K562 (cell line): Measurements from ENCODE around the gene ARFRP1. TPM values are rescaled to one million over a fixed set of nuclear protein-coding genes. Genes with fewer than 3 reads are reported as not detected.

Experiments
- ATAC-seq: fragments of 200-7000 bp; cut with Tn5 transposase; 3 replicates; pipeline ENCODE4 v1.9.1; 2020; ENCODE audit warnings: moderate library complexity
- BruUV-seq: library from RNA; stranded (reverse); fragments of 400-500 nt; replicated peaks from 2 replicates; lab custom pipeline; 2021; lab: Mats Ljungman, UMichigan
- CTCF ChIA-PET: fragments of 300-600 bp; formaldehyde crosslinking; extraction: SDS; loops from one replicate; lab custom pipeline; 2021; ENCODE audit warnings: low intra/inter-chr PET ratio; lab: Yijun Ruan, JAX
- POLR2A ChIA-PET: fragments of 300-600, 350-650 bp; sonication (Branson Sonifier 250); formaldehyde crosslinking; extraction: SDS; loops from one replicate; lab custom pipeline; 2021; ENCODE audit warnings: antibody characterized with exemption, inconsistent platforms; lab: Yijun Ruan, JAX
- DNase-seq, 4 experiments: peaks; one replicate each; pipeline versions ENCODE4 v3.0.0 to v3.0.0-alpha.2; 2011 to 2018; ENCODE audit warnings: low spot score in 3 of 4, mixed read lengths in 3 of 4; ENCODE audit errors: extremely low read depth in 1 of 4
- FAIRE-seq: peaks from 2 replicates; lab custom pipeline; 2011; peaks lifted over from hg19 to GRCh38; lab: Jason Lieb, UNC
- H2AFZ ChIP-seq: 2 replicates; pipeline ENCODE4 v1.6.0; 2011; ENCODE audit warnings: low read depth, low read length, control low read depth, inconsistent platforms
- H3K27ac ChIP-seq: fragments of 200-600 bp; 3 replicates; pipeline ENCODE4 v1.8.0; 2011; ENCODE audit warnings: low read depth, mild to moderate bottlenecking, control low read depth, inconsistent platforms, low read length, moderate library complexity, mixed read lengths; ENCODE audit errors: extremely low read depth
- H3K27me3 ChIP-seq, 2 experiments: fragments of 300-600 bp in 1 of 2; 2 replicates in 1 of 2; 3 replicates in 1 of 2; pipeline versions ENCODE4 v1.6.0 to v1.8.0; 2011; ENCODE audit warnings: inconsistent platforms in 2 of 2, low read length in 2 of 2, mild to moderate bottlenecking in 1 of 2, mixed read lengths in 1 of 2, moderate library complexity in 1 of 2; ENCODE audit not compliant: control insufficient read depth in 2 of 2, insufficient read depth in 2 of 2
- H3K36me3 ChIP-seq: fragments of 300-600 bp; 3 replicates; pipeline ENCODE4 v1.8.0; 2011; ENCODE audit warnings: mild to moderate bottlenecking, low read length, inconsistent platforms; ENCODE audit not compliant: control insufficient read depth, insufficient read depth
- H3K4me1 ChIP-seq, 2 experiments: fragments of 200-600 bp in 1 of 2; replicated peaks in 1 of 2; 2 replicates in 1 of 2; 3 replicates in 1 of 2; pipeline versions ENCODE4 v1.5.1 to v1.8.0; 2011; ENCODE audit warnings: inconsistent platforms in 2 of 2, low read length in 2 of 2, mild to moderate bottlenecking in 1 of 2, mixed read lengths in 1 of 2, moderate library complexity in 1 of 2; ENCODE audit not compliant: control insufficient read depth in 2 of 2, insufficient read depth in 2 of 2
- H3K4me2 ChIP-seq: 2 replicates; pipeline ENCODE4 v1.6.1; 2011; ENCODE audit warnings: low read length, control low read depth, inconsistent platforms, mixed read lengths; ENCODE audit not compliant: insufficient read depth
- H3K4me3 ChIP-seq: fragments of 200-600 bp; sonication (generic), shearing (Covaris generic); 2 replicates; pipeline ENCODE4 v1.5.1; 2016; ENCODE audit warnings: control low read depth, inconsistent platforms
- H3K79me2 ChIP-seq: fragments of 200-600 bp; 3 replicates; pipeline ENCODE4 v1.8.0; 2011; ENCODE audit warnings: low read length, inconsistent platforms; ENCODE audit not compliant: control insufficient read depth, insufficient read depth
- H3K9ac ChIP-seq, 2 experiments: 2 replicates each; pipeline versions ENCODE4 v1.6.0 to v1.6.1; 2011; ENCODE audit warnings: low read depth in 2 of 2, low read length in 2 of 2, control low read depth in 1 of 2, inconsistent platforms in 1 of 2, mild to moderate bottlenecking in 1 of 2, mixed read lengths in 1 of 2; ENCODE audit not compliant: insufficient read depth in 1 of 2
- H3K9me1 ChIP-seq: one replicate; pipeline ENCODE4 v1.6.0; 2011; ENCODE audit warnings: inconsistent platforms, mild to moderate bottlenecking, low read length, moderate library complexity; ENCODE audit not compliant: control insufficient read depth, insufficient read depth
- H3K9me3 ChIP-seq: replicated peaks from 2 replicates; pipeline ENCODE4 v1.5.1; 2011; ENCODE audit warnings: low read depth, low read length, inconsistent platforms; ENCODE audit not compliant: control insufficient read depth, insufficient read depth
- H4K20me1 ChIP-seq: replicated peaks from 2 replicates; pipeline ENCODE4 v1.6.1; 2011; ENCODE audit warnings: low read length, inconsistent platforms, mixed read lengths; ENCODE audit not compliant: control insufficient read depth, insufficient read depth
- FIP1L1 ChIP-seq: fragments of 200-400 bp; formaldehyde crosslinking; IDR thresholded peaks from 2 replicates; pipeline ENCODE4 v1.6.1; 2018; ENCODE audit warnings: mild to moderate bottlenecking, low read depth, low read length; ENCODE audit not compliant: poor library complexity, severe bottlenecking
- MXI1 ChIP-seq: IDR thresholded peaks from 2 replicates; pipeline ENCODE4 v1.6.1; 2011; ENCODE audit warnings: low read depth, mild to moderate bottlenecking, improper control_type of control experiment, low read length
- SMAD1 ChIP-seq: fragments of 150-350 bp; IDR thresholded peaks from 2 replicates; pipeline ENCODE4 v1.6.1; 2014; ENCODE audit warnings: low read length, low read depth; ENCODE audit not compliant: partially characterized antibody
- SUPT5H ChIP-seq: fragments of 450-650 bp; IDR thresholded peaks from 2 replicates; pipeline ENCODE4 v1.6.1; 2016
- ZNF354B ChIP-seq: fragments of 250-450 bp; sonication (Bioruptor Pico); IDR thresholded peaks from 2 replicates; pipeline ENCODE4 v1.4.0; 2020
- ZNF551 ChIP-seq: fragments of 250-450 bp; sonication (Bioruptor Pico); IDR thresholded peaks from 2 replicates; pipeline ENCODE4 v1.5.0; 2021; ENCODE audit warnings: mild to moderate bottlenecking, moderate library complexity
- ZNF766 ChIP-seq: fragments of 200-800 bp; sonication (Bioruptor generic); conservative IDR thresholded peaks from 2 replicates; pipeline ENCODE4 v1.6.1; 2016; ENCODE audit warnings: missing genetic modification characterization, missing compliant biosample characterization
- WGBS: fragments of 100-300 bp; shearing (Covaris generic); methylation state at CpG from one replicate; pipeline ENCODE4 v1.1.6; 2016; ENCODE audit warnings: low coverage, mixed read lengths; ENCODE audit not compliant: insufficient coverage; ENCODE audit errors: missing lambda C conversion rate; 5-methylcytosine and 5-hydroxymethylcytosine counted together
- in situ Hi-C: fragments of 300-500 bp; cut with MboI; formaldehyde crosslinking; loops from 4 replicates; pipeline ENCODE4 v1.15.0; 2018; ENCODE audit warnings: inconsistent platforms, mixed read lengths
- intact Hi-C: fragments of 100-400 bp; cut with micrococcal nuclease; formaldehyde crosslinking; loops from 2 replicates; pipeline ENCODE4 v1.14.2; 2022
- polyA plus RNA-seq, 8 experiments: library from polyadenylated mRNA; depleted of rRNA in 4 of 8; stranded (reverse) in 5 of 8; unstranded in 3 of 8; fragments of >200 nt; fragmentation: Nextera tagmentation in 2 of 8; fragmentation: Illumina TruSeq in 1 of 8; extraction: Ambion mirVana in 2 of 8; extraction: Trizol in 1 of 8; gene quantifications; 2 replicates each; pipeline versions ENCODE4 v1.2.1 to v1.2.3, GENCODE V29; 2011 to 2014; ENCODE audit warnings: inconsistent platforms in 1 of 8, missing spikeins in 1 of 8
- total RNA-seq, 7 experiments: library from RNA; depleted of rRNA in 6 of 7; stranded (reverse); fragments of >200 nt in 6 of 7; fragmentation: Illumina TruSeq in 2 of 7; extraction: Trizol in 2 of 7; gene quantifications; 2 replicates each; pipeline versions ENCODE4 v1.2.1 to v1.2.3, GENCODE V29; 2011 to 2021; ENCODE audit warnings: low replicate concordance in 1 of 7
- TF ChIP-seq, protein P1 (sequence below), 2 experiments: fragments of 150-350 bp in 1 of 2; IDR thresholded peaks; 2 replicates each; pipeline ENCODE4 v1.6.1; 2012 to 2016; ENCODE audit warnings: low read depth in 2 of 2, low read length in 2 of 2, mild to moderate bottlenecking in 1 of 2, moderate library complexity in 1 of 2
- TF ChIP-seq, protein P2 (sequence below): fragments of 250-450 bp; sonication (Bioruptor Pico); IDR thresholded peaks from 2 replicates; pipeline ENCODE4 v1.9.0; 2021; ENCODE audit warnings: mild to moderate bottlenecking
- TF ChIP-seq, protein P3 (sequence below): sonication (generic); formaldehyde crosslinking; IDR thresholded peaks from 2 replicates; pipeline ENCODE4 v1.8.0; 2022; ENCODE audit warnings: mild to moderate bottlenecking, missing genetic modification reagents
- TF ChIP-seq, protein P4 (sequence below): fragments of 250-450 bp; sonication (Bioruptor Pico); IDR thresholded peaks from 2 replicates; pipeline ENCODE4 v1.4.0; 2020; ENCODE audit warnings: borderline replicate concordance
- TF ChIP-seq, protein P5 (sequence below): fragments of 250-450 bp; sonication (Bioruptor Pico); IDR thresholded peaks from 2 replicates; pipeline ENCODE4 v1.8.0; 2021; ENCODE audit warnings: mild to moderate bottlenecking, moderate library complexity

Gene ARFRP1
- total and polyA plus RNA-seq, 9 of the 15 experiments (the other 6 are each of a cell fraction or from before 2014, with no cell fraction given): 2.2 to 78.9 (median 37.3) TPM

DNA sequence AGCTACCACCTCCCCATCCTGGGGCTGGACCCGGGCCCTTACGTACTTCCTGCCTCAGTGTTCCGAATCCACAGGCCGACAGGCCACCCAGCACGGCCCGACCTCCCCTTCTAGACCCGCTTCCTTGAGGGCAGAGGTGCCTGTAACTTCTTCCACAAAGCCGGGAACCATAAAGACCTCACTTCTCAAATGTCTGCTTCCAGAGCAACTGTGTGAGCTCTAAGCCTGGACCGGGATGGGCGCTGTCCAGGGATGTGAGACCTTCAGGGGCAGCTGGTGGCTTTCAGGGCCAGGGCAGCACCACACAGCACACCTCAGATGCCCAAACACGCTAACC, 41.1 kb upstream of the ARFRP1 start:
- no peak overlapping the region for H3K4me2 ChIP-seq
- ChIA-PET CTCF (no interaction called here), POLR2A (no interaction called here)
- peaks cover 9 to 72% of the 10 kb centered on the region in 2 experiments for H3K4me1 ChIP-seq
- no peaks in the 10 kb centered on the region for H3K9me1 ChIP-seq
- H4K20me1 ChIP-seq: no peaks in the 10 kb centered on the region
- no peaks in the 10 kb centered on the region for H3K9me3 ChIP-seq
- H2AFZ ChIP-seq: no peak overlapping the region
- H3K27ac ChIP-seq: no peak overlapping the region
- H3K27me3 ChIP-seq: no peaks in the 10 kb centered on the region
- in situ Hi-C loops: no loop called here
- peaks cover 2% of the 10 kb centered on the region; the same call in 1 of the 3 replicates for H3K36me3 ChIP-seq
- peak overlapping the region in 1 of 2 experiments; percentile 51; a peak in 2 of 4 replicates for H3K9ac ChIP-seq
- DNase-seq (no peak), ATAC-seq (no peak), FAIRE-seq (no peak)
- 75% methylated on average over 11 of the region's 11 CpGs for WGBS
- no peak overlapping the region for H3K4me3 ChIP-seq
- intact Hi-C loops: no loop called here
- no peaks in the 10 kb centered on the region for H3K79me2 ChIP-seq
- BruUV-seq: no TSS peak
- TF ChIP-seq SUPT5H: no peak
- TF ChIP-seq, protein P1, sequence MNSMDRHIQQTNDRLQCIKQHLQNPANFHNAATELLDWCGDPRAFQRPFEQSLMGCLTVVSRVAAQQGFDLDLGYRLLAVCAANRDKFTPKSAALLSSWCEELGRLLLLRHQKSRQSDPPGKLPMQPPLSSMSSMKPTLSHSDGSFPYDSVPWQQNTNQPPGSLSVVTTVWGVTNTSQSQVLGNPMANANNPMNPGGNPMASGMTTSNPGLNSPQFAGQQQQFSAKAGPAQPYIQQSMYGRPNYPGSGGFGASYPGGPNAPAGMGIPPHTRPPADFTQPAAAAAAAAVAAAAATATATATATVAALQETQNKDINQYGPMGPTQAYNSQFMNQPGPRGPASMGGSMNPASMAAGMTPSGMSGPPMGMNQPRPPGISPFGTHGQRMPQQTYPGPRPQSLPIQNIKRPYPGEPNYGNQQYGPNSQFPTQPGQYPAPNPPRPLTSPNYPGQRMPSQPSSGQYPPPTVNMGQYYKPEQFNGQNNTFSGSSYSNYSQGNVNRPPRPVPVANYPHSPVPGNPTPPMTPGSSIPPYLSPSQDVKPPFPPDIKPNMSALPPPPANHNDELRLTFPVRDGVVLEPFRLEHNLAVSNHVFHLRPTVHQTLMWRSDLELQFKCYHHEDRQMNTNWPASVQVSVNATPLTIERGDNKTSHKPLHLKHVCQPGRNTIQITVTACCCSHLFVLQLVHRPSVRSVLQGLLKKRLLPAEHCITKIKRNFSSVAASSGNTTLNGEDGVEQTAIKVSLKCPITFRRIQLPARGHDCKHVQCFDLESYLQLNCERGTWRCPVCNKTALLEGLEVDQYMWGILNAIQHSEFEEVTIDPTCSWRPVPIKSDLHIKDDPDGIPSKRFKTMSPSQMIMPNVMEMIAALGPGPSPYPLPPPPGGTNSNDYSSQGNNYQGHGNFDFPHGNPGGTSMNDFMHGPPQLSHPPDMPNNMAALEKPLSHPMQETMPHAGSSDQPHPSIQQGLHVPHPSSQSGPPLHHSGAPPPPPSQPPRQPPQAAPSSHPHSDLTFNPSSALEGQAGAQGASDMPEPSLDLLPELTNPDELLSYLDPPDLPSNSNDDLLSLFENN (IDR thresholded peaks at IDR 0.05; ENCODE audit: low read depth in 2 of 2, low read length in 2 of 2): no peak
- TF ChIP-seq, protein P2, sequence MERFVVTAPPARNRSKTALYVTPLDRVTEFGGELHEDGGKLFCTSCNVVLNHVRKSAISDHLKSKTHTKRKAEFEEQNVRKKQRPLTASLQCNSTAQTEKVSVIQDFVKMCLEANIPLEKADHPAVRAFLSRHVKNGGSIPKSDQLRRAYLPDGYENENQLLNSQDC (CRISPR knock-in tag): no peak
- TF ChIP-seq, protein P3, sequence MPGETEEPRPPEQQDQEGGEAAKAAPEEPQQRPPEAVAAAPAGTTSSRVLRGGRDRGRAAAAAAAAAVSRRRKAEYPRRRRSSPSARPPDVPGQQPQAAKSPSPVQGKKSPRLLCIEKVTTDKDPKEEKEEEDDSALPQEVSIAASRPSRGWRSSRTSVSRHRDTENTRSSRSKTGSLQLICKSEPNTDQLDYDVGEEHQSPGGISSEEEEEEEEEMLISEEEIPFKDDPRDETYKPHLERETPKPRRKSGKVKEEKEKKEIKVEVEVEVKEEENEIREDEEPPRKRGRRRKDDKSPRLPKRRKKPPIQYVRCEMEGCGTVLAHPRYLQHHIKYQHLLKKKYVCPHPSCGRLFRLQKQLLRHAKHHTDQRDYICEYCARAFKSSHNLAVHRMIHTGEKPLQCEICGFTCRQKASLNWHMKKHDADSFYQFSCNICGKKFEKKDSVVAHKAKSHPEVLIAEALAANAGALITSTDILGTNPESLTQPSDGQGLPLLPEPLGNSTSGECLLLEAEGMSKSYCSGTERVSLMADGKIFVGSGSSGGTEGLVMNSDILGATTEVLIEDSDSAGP (CRISPR knock-in tag): no peak
- TF ChIP-seq, protein P4, sequence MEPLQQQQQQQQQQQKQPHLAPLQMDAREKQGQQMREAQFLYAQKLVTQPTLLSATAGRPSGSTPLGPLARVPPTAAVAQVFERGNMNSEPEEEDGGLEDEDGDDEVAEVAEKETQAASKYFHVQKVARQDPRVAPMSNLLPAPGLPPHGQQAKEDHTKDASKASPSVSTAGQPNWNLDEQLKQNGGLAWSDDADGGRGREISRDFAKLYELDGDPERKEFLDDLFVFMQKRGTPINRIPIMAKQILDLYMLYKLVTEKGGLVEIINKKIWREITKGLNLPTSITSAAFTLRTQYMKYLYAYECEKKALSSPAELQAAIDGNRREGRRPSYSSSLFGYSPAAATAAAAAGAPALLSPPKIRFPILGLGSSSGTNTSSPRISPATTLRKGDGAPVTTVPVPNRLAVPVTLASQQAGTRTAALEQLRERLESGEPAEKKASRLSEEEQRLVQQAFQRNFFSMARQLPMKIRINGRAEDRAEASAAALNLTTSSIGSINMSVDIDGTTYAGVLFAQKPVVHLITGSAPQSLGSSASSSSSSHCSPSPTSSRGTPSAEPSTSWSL: no peak
- TF ChIP-seq ZNF766: no peak
- no peak for TF ChIP-seq ZNF354B (CRISPR knock-in tag)
- TF ChIP-seq, protein P5, sequence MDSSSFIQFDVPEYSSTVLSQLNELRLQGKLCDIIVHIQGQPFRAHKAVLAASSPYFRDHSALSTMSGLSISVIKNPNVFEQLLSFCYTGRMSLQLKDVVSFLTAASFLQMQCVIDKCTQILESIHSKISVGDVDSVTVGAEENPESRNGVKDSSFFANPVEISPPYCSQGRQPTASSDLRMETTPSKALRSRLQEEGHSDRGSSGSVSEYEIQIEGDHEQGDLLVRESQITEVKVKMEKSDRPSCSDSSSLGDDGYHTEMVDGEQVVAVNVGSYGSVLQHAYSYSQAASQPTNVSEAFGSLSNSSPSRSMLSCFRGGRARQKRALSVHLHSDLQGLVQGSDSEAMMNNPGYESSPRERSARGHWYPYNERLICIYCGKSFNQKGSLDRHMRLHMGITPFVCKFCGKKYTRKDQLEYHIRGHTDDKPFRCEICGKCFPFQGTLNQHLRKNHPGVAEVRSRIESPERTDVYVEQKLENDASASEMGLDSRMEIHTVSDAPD: no peak
- TF ChIP-seq MXI1: no peak
- no peak for TF ChIP-seq FIP1L1
- TF ChIP-seq ZNF551: no peak
- TF ChIP-seq SMAD1: no peak
